Endothelial cell of umbilical vein (primary cell): Measurements from ENCODE around the gene SRGN. TPM values are rescaled to one million over a fixed set of nuclear protein-coding genes. Genes with fewer than 3 reads are reported as not detected.

ENCODE experiments used
- BruUV-seq: library from RNA; stranded (reverse); fragments of 400-500 nt; replicated peaks from 2 replicates; lab custom pipeline; 2021; lab: Mats Ljungman, UMichigan
- CTCF ChIA-PET: fragments of 300-600, 350-600 bp; sonication (Branson Sonifier 250); formaldehyde crosslinking; loops from one replicate; lab custom pipeline; 2021; ENCODE audit warnings: antibody characterized with exemption, inconsistent platforms; lab: Charles Lee
- POLR2A ChIA-PET: fragments of 300-600, 350-600 bp; sonication (Branson Sonifier 250); formaldehyde crosslinking; loops from one replicate; lab custom pipeline; 2021; ENCODE audit warnings: antibody characterized with exemption, inconsistent platforms; lab: Charles Lee
- DNase-seq: peaks from one replicate; pipeline ENCODE4 v3.0.0-alpha.2; 2011; ENCODE audit warnings: low read depth, low spot score
- FAIRE-seq: peaks from 2 replicates; lab custom pipeline; 2011; peaks lifted over from hg19 to GRCh38; lab: Jason Lieb, UNC
- H2AFZ ChIP-seq: 2 replicates; pipeline ENCODE4 v1.6.0; 2012; ENCODE audit warnings: low read depth, low read length, control low read depth, inconsistent platforms
- H3K27ac ChIP-seq: 2 replicates; pipeline ENCODE4 v1.5.1; 2011; ENCODE audit warnings: low read depth, mild to moderate bottlenecking, control low read depth, low read length, moderate library complexity; ENCODE audit not compliant: insufficient read depth
- H3K27me3 ChIP-seq, 2 experiments: 2 replicates each; pipeline versions ENCODE4 v1.6.0 to v1.6.1; 2011; ENCODE audit warnings: low read length in 2 of 2, mixed read lengths in 1 of 2; ENCODE audit not compliant: control insufficient read depth in 2 of 2, insufficient read depth in 2 of 2
- H3K36me3 ChIP-seq, 2 experiments: 2 replicates in 1 of 2; 3 replicates in 1 of 2; pipeline ENCODE4 v1.5.1; 2011; ENCODE audit warnings: low read length in 2 of 2, mild to moderate bottlenecking in 1 of 2, moderate library complexity in 1 of 2; ENCODE audit not compliant: control insufficient read depth in 2 of 2, insufficient read depth in 2 of 2; ENCODE audit errors: extremely low read depth in 1 of 2
- H3K4me1 ChIP-seq: 3 replicates; pipeline ENCODE4 v1.5.1; 2011; ENCODE audit warnings: mild to moderate bottlenecking, low read length; ENCODE audit not compliant: control insufficient read depth, insufficient read depth; ENCODE audit errors: extremely low read depth
- H3K4me2 ChIP-seq: 2 replicates; pipeline ENCODE4 v1.6.1; 2011; ENCODE audit warnings: low read length, control low read depth, mixed read lengths; ENCODE audit not compliant: insufficient read depth
- H3K4me3 ChIP-seq, 3 experiments: fragments of 200-600 bp in 1 of 3; sonication (generic), shearing (Covaris generic) in 1 of 3; replicated peaks in 1 of 3; 2 replicates each; pipeline ENCODE4 v1.5.1; 2011 to 2016; ENCODE audit warnings: control low read depth in 3 of 3, low read length in 3 of 3, mild to moderate bottlenecking in 2 of 3, inconsistent platforms in 1 of 3, low read depth in 1 of 3, moderate library complexity in 1 of 3; ENCODE audit not compliant: insufficient read depth in 1 of 3
- H3K79me2 ChIP-seq: 2 replicates; pipeline ENCODE4 v1.6.0; 2012; ENCODE audit warnings: low read length, inconsistent platforms; ENCODE audit not compliant: control insufficient read depth, insufficient read depth
- H3K9ac ChIP-seq: replicated peaks from 2 replicates; pipeline ENCODE3; 2011; ENCODE audit warnings: low read length, control low read depth; ENCODE audit not compliant: insufficient read depth; ENCODE audit errors: extremely low read depth
- H3K9me1 ChIP-seq: replicated peaks from 3 replicates; pipeline ENCODE4 v1.6.0; 2011; ENCODE audit warnings: mild to moderate bottlenecking, low read length; ENCODE audit not compliant: control insufficient read depth, insufficient read depth; ENCODE audit errors: extremely low read depth
- H3K9me3 ChIP-seq: replicated peaks from 2 replicates; pipeline ENCODE4 v1.5.1; 2012; ENCODE audit warnings: low read length, inconsistent platforms; ENCODE audit not compliant: control insufficient read depth, insufficient read depth
- H4K20me1 ChIP-seq: replicated peaks from 2 replicates; pipeline ENCODE3; 2011; ENCODE audit warnings: mild to moderate bottlenecking, low read length; ENCODE audit not compliant: control insufficient read depth, insufficient read depth; ENCODE audit errors: extremely low read depth
- EZH2 ChIP-seq: IDR thresholded peaks from 2 replicates; pipeline ENCODE4 v1.6.1; 2012; ENCODE audit warnings: borderline replicate concordance, low read depth, mild to moderate bottlenecking, moderate library complexity, low read length, inconsistent platforms; ENCODE audit not compliant: severe bottlenecking
- FOS ChIP-seq: IDR thresholded peaks from 2 replicates; pipeline ENCODE4 v1.6.1; 2011; ENCODE audit warnings: mild to moderate bottlenecking, low read length, moderate library complexity, borderline replicate concordance; ENCODE audit not compliant: insufficient read depth
- GATA2 ChIP-seq: IDR thresholded peaks from 2 replicates; pipeline ENCODE4 v1.7.0; 2011; ENCODE audit warnings: low read depth, mild to moderate bottlenecking, moderate library complexity, mixed read lengths, low read length; ENCODE audit not compliant: insufficient read length, insufficient read depth
- JUN ChIP-seq: IDR thresholded peaks from 2 replicates; pipeline ENCODE4 v1.6.1; 2011; ENCODE audit warnings: borderline replicate concordance, low read depth; ENCODE audit not compliant: insufficient read length, insufficient read depth
- MAX ChIP-seq: IDR thresholded peaks from 2 replicates; pipeline ENCODE4 v1.6.1; 2011; ENCODE audit not compliant: insufficient read depth, insufficient read length
- MYC ChIP-seq: IDR thresholded peaks from one replicate; pipeline ENCODE4 v1.6.1; 2011; ENCODE audit warnings: mild to moderate bottlenecking, low read depth, low read length
- POLR2A ChIP-seq: IDR thresholded peaks from 2 replicates; pipeline ENCODE4 v1.6.1; 2012; ENCODE audit warnings: low read depth, mild to moderate bottlenecking, control low read depth, low read length
- POLR2AphosphoS5 ChIP-seq: IDR thresholded peaks from 2 replicates; pipeline ENCODE4 v1.6.1; 2012; ENCODE audit warnings: low read depth, mild to moderate bottlenecking, control low read depth, low read length, moderate library complexity; ENCODE audit not compliant: insufficient read depth
- dilution Hi-C: fragments of 300-500 bp; cut with MboI; formaldehyde crosslinking; loops from one replicate; pipeline ENCODE4 v1.15.0; 2019; ENCODE audit warnings: low sequenced_read_pairs; ENCODE audit not compliant: extremely low pct_ligation_motif_present
- intact Hi-C: fragments of 100-400 bp; cut with micrococcal nuclease; formaldehyde crosslinking; loops from one replicate; pipeline ENCODE4 v1.10.0; 2022
- polyA plus RNA-seq, 4 experiments: library from polyadenylated mRNA; depleted of rRNA in 3 of 4; stranded (reverse) in 3 of 4; unstranded in 1 of 4; fragments of >200 nt; gene quantifications; 2 replicates each; pipeline versions ENCODE4 v1.2.1 to v1.2.3, GENCODE V29; 2011 to 2012; ENCODE audit warnings: missing spikeins in 1 of 4
- total RNA-seq: library from RNA; stranded (reverse); gene quantifications from 2 replicates; pipeline ENCODE4 v1.2.3, GENCODE V29; 2021
- TF ChIP-seq, protein P1 (sequence below), 2 donors: IDR thresholded peaks; 1 replicate in 1 of 2; 2 replicates in 1 of 2; pipeline ENCODE4 v1.5.1; 2011; ENCODE audit warnings: low read length in 2 of 2, mild to moderate bottlenecking in 2 of 2, moderate library complexity in 2 of 2, control low read depth in 1 of 2, inconsistent platforms in 1 of 2, low read depth in 1 of 2; ENCODE audit not compliant: insufficient read depth in 1 of 2; ENCODE audit errors: extremely low read depth in 1 of 2

Gene SRGN
- total and polyA plus RNA-seq, 2 donors (not counting 3 experiments of a cell fraction or from before 2014, with no cell fraction given): 384 to 450 TPM

- Histone ChIP-seq H3K9me3 (no peaks in the 10 kb centered on the region), H3K36me3 (no peaks in the 10 kb centered on the region), H3K4me2 (no peak overlapping the region), H3K9ac (peak overlapping the region; percentile 42), H3K79me2 (no peaks in the 10 kb centered on the region), H3K27ac (peak overlapping the region; percentile 57), H2AFZ (peak overlapping the region; percentile 96), H3K4me1 (peaks cover 48% of the 10 kb centered on the region), H4K20me1 (no peaks in the 10 kb centered on the region), H3K27me3 (no peaks in the 10 kb centered on the region), H3K9me1 (no peaks in the 10 kb centered on the region), H3K4me3 (no peak overlapping the region)
- POLR2A ChIA-PET: no interaction called here
- dilution Hi-C loops (no loop called here), intact Hi-C loops (no loop called here)
- TF ChIP-seq MAX (no peak), FOS (no peak), POLR2AphosphoS5 (no peak)
- no TSS peak for BruUV-seq
- DNase-seq (no peak), FAIRE-seq (peak; percentile 28)
- CTCF ChIA-PET: no interaction called here
These were observed 30.0 kb upstream of the SRGN start for GRCh38 chr10:69057951-69058297.

DNA sequence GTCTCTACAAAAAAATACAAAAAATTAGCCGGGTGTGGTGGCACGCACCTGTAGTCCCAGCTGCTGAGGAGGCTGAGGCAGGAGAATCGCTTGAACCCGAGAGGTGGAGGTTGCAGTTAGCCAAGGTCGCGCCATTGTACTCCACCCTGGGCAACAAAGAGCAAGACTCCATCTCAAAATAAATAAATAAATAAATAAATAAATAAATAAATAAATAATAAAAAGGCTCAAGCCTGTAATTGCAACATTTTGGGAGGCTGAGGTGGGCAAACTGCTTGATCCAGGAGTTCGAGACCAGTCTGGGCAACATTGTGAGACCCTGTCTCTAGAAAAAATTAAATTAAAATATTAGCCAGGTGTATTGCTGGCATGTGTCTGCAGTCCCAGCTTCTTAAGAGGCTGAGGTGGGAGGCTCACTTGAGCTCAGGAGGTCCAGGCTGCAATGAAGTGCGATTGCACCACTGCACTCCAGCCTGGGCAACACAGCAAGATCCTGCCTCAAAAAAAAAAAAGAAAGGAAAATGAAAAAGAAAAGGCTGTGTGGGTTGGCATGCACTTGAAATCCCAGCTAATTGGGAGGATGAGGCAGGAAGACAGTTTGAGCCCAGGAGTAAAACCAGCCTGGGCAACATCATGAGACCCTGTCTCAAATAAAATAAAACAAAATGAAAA, 27.6 kb upstream of the SRGN start:
- Histone ChIP-seq H3K9me3 (no peaks in the 10 kb centered on the region), H4K20me1 (no peaks in the 10 kb centered on the region), H3K79me2 (no peaks in the 10 kb centered on the region), H3K27ac (peak overlapping the region; percentile 91), H3K9me1 (no peaks in the 10 kb centered on the region), H3K4me3 (no peak overlapping the region), H3K4me1 (peaks cover 53% of the 10 kb centered on the region), H2AFZ (no peak overlapping the region), H3K27me3 (no peaks in the 10 kb centered on the region), H3K4me2 (no peak overlapping the region), H3K9ac (peak overlapping the region; percentile 70), H3K36me3 (no peaks in the 10 kb centered on the region)
- DNase-seq (no peak), FAIRE-seq (no peak)
- TF ChIP-seq, protein P1, sequence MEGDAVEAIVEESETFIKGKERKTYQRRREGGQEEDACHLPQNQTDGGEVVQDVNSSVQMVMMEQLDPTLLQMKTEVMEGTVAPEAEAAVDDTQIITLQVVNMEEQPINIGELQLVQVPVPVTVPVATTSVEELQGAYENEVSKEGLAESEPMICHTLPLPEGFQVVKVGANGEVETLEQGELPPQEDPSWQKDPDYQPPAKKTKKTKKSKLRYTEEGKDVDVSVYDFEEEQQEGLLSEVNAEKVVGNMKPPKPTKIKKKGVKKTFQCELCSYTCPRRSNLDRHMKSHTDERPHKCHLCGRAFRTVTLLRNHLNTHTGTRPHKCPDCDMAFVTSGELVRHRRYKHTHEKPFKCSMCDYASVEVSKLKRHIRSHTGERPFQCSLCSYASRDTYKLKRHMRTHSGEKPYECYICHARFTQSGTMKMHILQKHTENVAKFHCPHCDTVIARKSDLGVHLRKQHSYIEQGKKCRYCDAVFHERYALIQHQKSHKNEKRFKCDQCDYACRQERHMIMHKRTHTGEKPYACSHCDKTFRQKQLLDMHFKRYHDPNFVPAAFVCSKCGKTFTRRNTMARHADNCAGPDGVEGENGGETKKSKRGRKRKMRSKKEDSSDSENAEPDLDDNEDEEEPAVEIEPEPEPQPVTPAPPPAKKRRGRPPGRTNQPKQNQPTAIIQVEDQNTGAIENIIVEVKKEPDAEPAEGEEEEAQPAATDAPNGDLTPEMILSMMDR (IDR thresholded peaks at IDR 0.05; ENCODE audit: extremely low read depth in 1 of 2, insufficient read depth in 1 of 2, low read depth in 1 of 2, low read length in 2 of 2): no peak
- TF ChIP-seq GATA2: no peak
- TF ChIP-seq FOS: no peak
- no peak for TF ChIP-seq POLR2A
- no peak for TF ChIP-seq MYC
- no peak for TF ChIP-seq MAX
- no peak for TF ChIP-seq POLR2AphosphoS5
- no peak for TF ChIP-seq JUN
- TF ChIP-seq EZH2: no peak
- POLR2A ChIA-PET: no interaction called here
- CTCF ChIA-PET: interaction anchor here (1.0 kb wide), 1 partner anchor 55 kb away, joined by 3 read pairs; no protein-coding TSS in a partner anchor
- intact Hi-C loops: no loop called here
- no TSS peak for BruUV-seq
- dilution Hi-C loops: no loop called here
